Prostate gland (tissue), 2 donors: ENCODE measurements around the gene MPPED1. TPM values are rescaled to one million over a fixed set of nuclear protein-coding genes. Genes with fewer than 3 reads are reported as not detected.

ENCODE experiments used
- DNase-seq: peaks from one replicate; pipeline ENCODE4 v3.0.0-alpha.2; 2019; ENCODE audit warnings: low spot score
- H3K27ac ChIP-seq, 2 donors: fragments of 200-600 bp; sonication (generic); 2 replicates each; pipeline ENCODE4 v1.5.1; 2017 to 2019
- H3K27me3 ChIP-seq: fragments of 200-600 bp; sonication (generic); replicated peaks from 2 replicates; pipeline ENCODE4 v1.5.1; 2019; ENCODE audit not compliant: insufficient read depth
- H3K36me3 ChIP-seq, 2 donors: fragments of 200-600 bp; sonication (generic); 1 replicate in 1 of 2; 2 replicates in 1 of 2; pipeline versions ENCODE4 v1.5.1 to v1.8.1; 2017 to 2019
- H3K4me1 ChIP-seq: fragments of 200-600 bp; sonication (generic); replicated peaks from 2 replicates; pipeline ENCODE4 v1.5.1; 2019
- H3K4me3 ChIP-seq, 2 donors: fragments of 200-600 bp; sonication (generic); 2 replicates each; pipeline ENCODE4 v1.5.1; 2017 to 2019
- H3K9me3 ChIP-seq: fragments of 200-600 bp; sonication (generic); 2 replicates; pipeline ENCODE4 v1.5.1; 2017
- CTCF ChIP-seq, 4 experiments: fragments of 200-600 bp in 2 of 4; fragments of 450-650 bp in 2 of 4; sonication (generic) in 2 of 4; IDR thresholded peaks; 1 replicate in 3 of 4; 2 replicates in 1 of 4; pipeline ENCODE4 v1.5.1; 2016 to 2019; ENCODE audit warnings: antibody characterized with exemption in 4 of 4, mild to moderate bottlenecking in 2 of 4, moderate library complexity in 2 of 4
- POLR2A ChIP-seq: fragments of 450-650 bp; IDR thresholded peaks from one replicate; pipeline ENCODE4 v1.6.1; 2016; ENCODE audit warnings: antibody characterized with exemption, mild to moderate bottlenecking
- POLR2AphosphoS5 ChIP-seq: sonication (generic); formaldehyde crosslinking; IDR thresholded peaks from one replicate; pipeline ENCODE4 v1.6.1; 2017; ENCODE audit warnings: antibody characterized with exemption
- WGBS: methylation state at CpG from one replicate; pipeline ENCODE4 v1.1.5; 2018; 5-methylcytosine and 5-hydroxymethylcytosine counted together
- intact Hi-C: fragments of 100-400 bp; cut with DNase I; formaldehyde crosslinking; loops from one replicate; pipeline ENCODE4 v1.14.2; 2022
- total RNA-seq, 2 donors: library from RNA; depleted of rRNA; stranded (reverse); fragments of >200 nt; gene quantifications; one replicate each; pipeline ENCODE4 v1.1.0, GENCODE V29; 2016

Gene MPPED1
- total RNA-seq, 2 donors from 2014 or later = 0.77 to 6.4 TPM

DNA sequence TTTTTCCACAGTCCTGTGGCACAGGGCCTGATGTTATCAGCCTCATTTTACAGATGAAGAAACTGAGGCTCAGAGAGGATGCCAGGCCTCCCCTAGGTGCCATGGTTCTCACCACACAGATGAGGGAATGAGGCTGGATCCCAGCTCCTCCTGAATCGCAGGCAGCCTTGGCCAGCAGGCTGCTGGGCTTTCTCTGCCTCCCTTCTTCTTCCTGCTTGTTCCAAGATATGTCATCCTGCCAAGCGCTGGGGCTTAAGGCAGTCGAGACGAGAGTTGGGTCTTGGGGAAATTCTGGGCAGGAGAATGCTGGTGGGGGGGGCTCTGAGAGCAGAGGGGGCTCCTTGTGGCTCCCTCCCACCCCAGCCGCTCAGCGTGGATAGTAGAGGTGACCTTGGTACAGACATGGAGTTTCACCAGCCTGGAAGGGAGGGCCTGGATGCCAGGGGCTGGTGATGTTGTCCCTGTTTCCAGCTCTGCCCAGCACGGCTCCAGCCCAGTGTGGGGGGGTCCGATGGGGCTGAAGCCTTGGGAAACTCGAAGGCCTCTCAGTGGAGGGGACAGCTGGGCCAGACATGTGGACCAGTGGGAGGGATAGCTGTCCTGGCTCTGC is 16.6 kb upstream of the MPPED1 start:
- Histone ChIP-seq H3K4me3 (no peak overlapping the region), H3K27ac (no peak overlapping the region), H3K4me1 (no peaks in the 10 kb centered on the region), H3K36me3 (no peaks in the 10 kb centered on the region), H3K9me3 (no peaks in the 10 kb centered on the region), H3K27me3 (no peaks in the 10 kb centered on the region)
- no peak for DNase-seq
- whole genome bisulfite sequencing = 59% methylated on average over 9 of the region's 9 CpGs
- TF ChIP-seq POLR2A (no peak), CTCF (IDR thresholded peaks at IDR 0.05) (no peak), POLR2AphosphoS5 (no peak)
- intact Hi-C loops = no loop called here

DNA sequence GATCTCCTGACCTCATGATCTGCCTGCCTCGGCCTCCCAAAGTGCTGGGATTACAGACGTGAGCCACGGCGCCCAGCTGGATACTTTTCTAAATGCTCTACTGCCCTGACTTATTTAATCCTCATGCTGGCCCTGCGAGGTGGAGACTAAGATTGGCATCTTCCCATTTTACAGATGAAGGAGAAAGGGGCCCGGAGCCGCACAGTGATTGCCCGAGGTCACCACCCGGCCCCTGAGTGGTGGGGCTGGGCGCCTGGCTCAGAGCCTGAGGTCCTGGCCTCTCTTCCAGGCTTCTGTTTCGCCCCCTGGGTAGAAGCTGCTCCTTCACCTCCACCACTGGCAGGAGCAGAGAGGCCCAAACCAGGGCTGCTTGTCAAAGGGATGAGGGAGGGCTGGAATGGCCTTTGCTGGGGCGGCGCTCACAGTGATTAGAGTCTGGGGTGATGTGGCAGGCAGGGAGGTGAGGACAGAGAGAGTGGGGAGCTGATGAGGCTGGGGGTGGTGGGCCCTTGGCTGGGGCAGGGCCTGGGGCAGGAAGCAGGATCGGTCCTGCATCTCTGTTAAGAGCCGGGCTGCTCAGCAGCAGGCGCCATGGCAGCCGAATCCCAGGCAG is 15.4 kb upstream of the MPPED1 start:
- H3K4me1 ChIP-seq = no peaks in the 10 kb centered on the region
- no peak for DNase-seq
- H3K9me3 ChIP-seq = no peaks in the 10 kb centered on the region
- 75% methylated on average over 17 of the region's 17 CpGs for WGBS
- H3K4me3 ChIP-seq = no peak overlapping the region
- no peaks in the 10 kb centered on the region for H3K36me3 ChIP-seq
- no peak for TF ChIP-seq CTCF (IDR thresholded peaks at IDR 0.05)
- no peak for TF ChIP-seq POLR2AphosphoS5
- no peak for TF ChIP-seq POLR2A
- no peaks in the 10 kb centered on the region for H3K27me3 ChIP-seq
- no peak overlapping the region for H3K27ac ChIP-seq
- intact Hi-C loops = no loop called here

- H3K27me3 ChIP-seq = no peaks in the 10 kb centered on the region
- H3K27ac ChIP-seq = no peak overlapping the region
- WGBS = 38% methylated on average over 21 of the region's 23 CpGs
- intact Hi-C loops = no loop called here
- H3K4me1 ChIP-seq = no peaks in the 10 kb centered on the region
- DNase-seq = no peak
- peak; percentile 34 for TF ChIP-seq POLR2AphosphoS5
- no peak for TF ChIP-seq CTCF (IDR thresholded peaks at IDR 0.05)
- TF ChIP-seq POLR2A = no peak
- no peak overlapping the region for H3K4me3 ChIP-seq
- no peaks in the 10 kb centered on the region for H3K9me3 ChIP-seq
- no peaks in the 10 kb centered on the region for H3K36me3 ChIP-seq
Observed at GRCh38 chr22:43396934-43397457, 14.8 kb upstream of the MPPED1 start.

DNA sequence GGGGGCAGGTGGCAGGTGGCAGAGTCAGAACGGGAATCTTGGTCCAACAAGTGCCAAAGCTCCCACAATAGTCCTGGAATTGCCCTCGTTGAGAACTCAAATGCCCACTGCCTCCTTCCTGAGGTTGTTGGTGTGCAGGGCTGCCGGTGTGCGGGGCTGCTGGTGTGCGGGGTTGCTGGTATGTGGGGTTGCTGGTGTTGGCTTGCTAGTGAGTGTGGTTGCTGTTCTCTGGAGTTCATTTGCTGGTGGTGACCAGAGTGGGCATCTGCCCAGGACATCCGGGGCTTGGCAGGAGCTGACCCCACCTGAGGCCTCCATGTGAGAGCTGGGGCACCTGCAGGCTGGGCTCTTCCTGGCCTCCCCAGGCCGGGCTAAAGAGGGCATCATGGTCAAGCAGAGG is 14.0 kb upstream of the MPPED1 start:
- Histone ChIP-seq H3K4me1 (no peaks in the 10 kb centered on the region), H3K36me3 (no peaks in the 10 kb centered on the region), H3K27ac (no peak overlapping the region), H3K9me3 (no peaks in the 10 kb centered on the region), H3K4me3 (no peak overlapping the region), H3K27me3 (no peaks in the 10 kb centered on the region)
- WGBS = 88% methylated on average over 7 of the region's 7 CpGs
- no peak for TF ChIP-seq POLR2AphosphoS5
- no peak for TF ChIP-seq POLR2A
- TF ChIP-seq CTCF (IDR thresholded peaks at IDR 0.05) = no peak
- intact Hi-C loops = no loop called here
- no peak for DNase-seq

DNA sequence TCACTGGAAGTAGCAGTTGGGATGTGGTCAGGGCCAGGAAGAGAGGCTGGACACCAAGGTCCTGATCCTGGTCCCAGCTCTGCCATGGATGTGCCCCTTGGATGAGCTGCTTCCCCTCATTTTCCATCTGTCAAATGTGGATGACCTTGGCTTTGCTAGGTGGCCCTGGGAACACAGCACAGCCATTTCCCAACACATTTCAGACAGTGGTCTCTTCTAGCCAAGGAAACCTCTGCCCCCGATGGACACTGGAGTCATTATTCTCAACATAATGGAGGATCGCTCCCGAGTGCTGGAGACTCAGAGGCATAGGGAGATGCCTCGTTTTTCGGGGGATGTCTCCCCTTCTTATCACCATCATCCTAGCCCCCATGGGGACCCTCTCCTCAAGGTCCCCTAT is 13.6 kb upstream of the MPPED1 start:
- Histone ChIP-seq H3K27me3 (no peaks in the 10 kb centered on the region), H3K4me3 (no peak overlapping the region), H3K4me1 (no peaks in the 10 kb centered on the region), H3K36me3 (no peaks in the 10 kb centered on the region), H3K9me3 (no peaks in the 10 kb centered on the region), H3K27ac (no peak overlapping the region)
- WGBS = 88% methylated on average over 5 of the region's 5 CpGs
- DNase-seq = no peak
- TF ChIP-seq CTCF (IDR thresholded peaks at IDR 0.05) (no peak), POLR2A (no peak), POLR2AphosphoS5 (no peak)
- intact Hi-C loops = no loop called here
